PFSK-1 (cell line): Measurements from ENCODE around the gene XBP1.

Experiments
- FOXP2 ChIP-seq: optimal IDR thresholded peaks from 2 replicates; pipeline ENCODE3; 2011; ENCODE audit warnings: borderline replicate concordance, control low read depth, inconsistent platforms; ENCODE audit not compliant: insufficient read depth; ENCODE audit errors: extremely low read length, extremely low read depth
- POLR2AphosphoS5 ChIP-seq: IDR thresholded peaks from 2 replicates; pipeline ENCODE4 v1.6.1; 2012; ENCODE audit warnings: low read depth, mild to moderate bottlenecking, control low read depth, low read length, moderate library complexity
- SIN3A ChIP-seq: IDR thresholded peaks from 2 replicates; pipeline ENCODE4 v1.6.1; 2012; ENCODE audit warnings: mild to moderate bottlenecking, low read length, moderate library complexity, borderline replicate concordance; ENCODE audit not compliant: insufficient read depth
- TAF1 ChIP-seq: IDR thresholded peaks from 2 replicates; pipeline ENCODE4 v1.6.1; 2012; ENCODE audit warnings: low read length, control low read depth, borderline replicate concordance; ENCODE audit not compliant: insufficient read depth
- TF ChIP-seq, protein P1 (sequence below), 2 experiments: IDR thresholded peaks; 2 replicates each; pipeline versions ENCODE4 v1.6.1 to v1.8.0; 2011 to 2012; ENCODE audit warnings: low read depth in 2 of 2, low read length in 2 of 2, control low read depth in 1 of 2, inconsistent platforms in 1 of 2, mild to moderate bottlenecking in 1 of 2, moderate library complexity in 1 of 2; ENCODE audit not compliant: insufficient read depth in 1 of 2

Gene XBP1

DNA sequence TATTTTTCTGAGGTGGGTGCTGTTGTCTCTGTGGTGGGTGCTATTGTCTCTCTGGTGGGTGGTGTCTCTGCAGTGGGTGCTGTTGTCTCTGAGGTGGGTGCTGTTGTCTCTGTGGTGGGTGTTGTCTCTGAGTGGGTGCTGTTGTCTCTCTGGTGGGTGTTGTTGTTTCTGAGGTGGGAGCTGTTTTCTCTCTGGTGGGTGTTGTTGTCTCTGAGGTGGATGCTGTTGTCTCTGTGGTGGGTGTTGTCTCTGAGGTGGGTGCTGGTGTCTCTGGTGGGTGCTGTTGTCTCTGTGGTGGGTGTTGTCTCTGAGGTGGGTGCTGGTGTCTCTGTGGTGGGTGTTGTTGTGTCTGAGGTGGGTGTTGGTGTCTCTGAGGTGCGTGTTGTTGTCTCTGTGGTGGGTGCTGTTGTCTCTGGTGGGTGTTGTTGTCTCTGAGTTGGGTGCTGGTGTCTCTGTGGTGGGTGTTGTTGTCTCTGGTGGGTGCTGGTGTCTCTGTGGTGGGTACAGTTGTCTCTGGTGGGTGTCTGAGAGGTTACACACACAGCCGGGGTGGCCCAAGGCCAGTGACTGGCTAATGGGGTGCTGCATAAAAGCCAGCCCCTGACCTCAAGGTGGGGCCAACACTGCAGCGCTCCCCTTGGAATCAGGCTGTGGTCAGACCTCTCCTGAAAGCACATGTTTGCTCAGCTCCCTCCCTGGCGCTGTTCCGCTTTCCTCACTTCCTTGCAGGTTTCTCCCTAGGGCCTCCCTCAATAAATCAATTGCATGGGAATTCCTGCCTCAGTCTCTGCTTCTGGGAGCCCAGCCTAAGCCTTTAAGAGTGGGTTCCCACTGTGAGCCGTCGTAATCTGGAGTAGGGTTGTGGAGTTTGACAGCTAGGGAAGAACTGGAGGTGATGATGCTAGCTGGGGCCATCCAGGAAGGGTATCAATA, 31.0 kb upstream of the XBP1 start:
- TF ChIP-seq, protein P1, sequence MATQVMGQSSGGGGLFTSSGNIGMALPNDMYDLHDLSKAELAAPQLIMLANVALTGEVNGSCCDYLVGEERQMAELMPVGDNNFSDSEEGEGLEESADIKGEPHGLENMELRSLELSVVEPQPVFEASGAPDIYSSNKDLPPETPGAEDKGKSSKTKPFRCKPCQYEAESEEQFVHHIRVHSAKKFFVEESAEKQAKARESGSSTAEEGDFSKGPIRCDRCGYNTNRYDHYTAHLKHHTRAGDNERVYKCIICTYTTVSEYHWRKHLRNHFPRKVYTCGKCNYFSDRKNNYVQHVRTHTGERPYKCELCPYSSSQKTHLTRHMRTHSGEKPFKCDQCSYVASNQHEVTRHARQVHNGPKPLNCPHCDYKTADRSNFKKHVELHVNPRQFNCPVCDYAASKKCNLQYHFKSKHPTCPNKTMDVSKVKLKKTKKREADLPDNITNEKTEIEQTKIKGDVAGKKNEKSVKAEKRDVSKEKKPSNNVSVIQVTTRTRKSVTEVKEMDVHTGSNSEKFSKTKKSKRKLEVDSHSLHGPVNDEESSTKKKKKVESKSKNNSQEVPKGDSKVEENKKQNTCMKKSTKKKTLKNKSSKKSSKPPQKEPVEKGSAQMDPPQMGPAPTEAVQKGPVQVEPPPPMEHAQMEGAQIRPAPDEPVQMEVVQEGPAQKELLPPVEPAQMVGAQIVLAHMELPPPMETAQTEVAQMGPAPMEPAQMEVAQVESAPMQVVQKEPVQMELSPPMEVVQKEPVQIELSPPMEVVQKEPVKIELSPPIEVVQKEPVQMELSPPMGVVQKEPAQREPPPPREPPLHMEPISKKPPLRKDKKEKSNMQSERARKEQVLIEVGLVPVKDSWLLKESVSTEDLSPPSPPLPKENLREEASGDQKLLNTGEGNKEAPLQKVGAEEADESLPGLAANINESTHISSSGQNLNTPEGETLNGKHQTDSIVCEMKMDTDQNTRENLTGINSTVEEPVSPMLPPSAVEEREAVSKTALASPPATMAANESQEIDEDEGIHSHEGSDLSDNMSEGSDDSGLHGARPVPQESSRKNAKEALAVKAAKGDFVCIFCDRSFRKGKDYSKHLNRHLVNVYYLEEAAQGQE (IDR thresholded peaks at IDR 0.05; ENCODE audit: insufficient read depth in 1 of 2, low read depth in 2 of 2, low read length in 2 of 2), result no peak
- no peak for TF ChIP-seq SIN3A
- no peak for TF ChIP-seq POLR2AphosphoS5
- no peak for TF ChIP-seq FOXP2
- no peak for TF ChIP-seq TAF1

DNA sequence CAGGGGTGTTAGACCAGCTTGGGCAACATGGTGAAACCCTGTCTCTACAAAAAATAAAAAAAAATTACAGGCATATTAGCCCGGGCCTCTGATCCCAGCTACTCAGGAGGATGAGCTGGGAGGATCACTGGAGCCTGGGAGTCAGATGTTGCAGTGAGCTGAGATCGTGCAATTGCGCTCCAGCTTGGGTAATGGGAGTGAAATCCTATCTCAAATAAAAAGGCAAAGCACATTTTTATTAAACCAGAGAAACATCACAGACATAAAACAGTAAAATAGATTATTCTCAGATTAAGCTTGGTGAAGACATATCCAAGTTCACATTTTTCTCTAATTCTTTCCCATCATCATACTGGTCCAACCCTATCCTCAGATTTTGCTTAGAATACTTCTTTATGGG, 30.1 kb upstream of the XBP1 start:
- TF ChIP-seq TAF1 (no peak), SIN3A (no peak)
- TF ChIP-seq, protein P1 (IDR thresholded peaks at IDR 0.05; ENCODE audit: insufficient read depth in 1 of 2, low read depth in 2 of 2, low read length in 2 of 2), result no peak

DNA sequence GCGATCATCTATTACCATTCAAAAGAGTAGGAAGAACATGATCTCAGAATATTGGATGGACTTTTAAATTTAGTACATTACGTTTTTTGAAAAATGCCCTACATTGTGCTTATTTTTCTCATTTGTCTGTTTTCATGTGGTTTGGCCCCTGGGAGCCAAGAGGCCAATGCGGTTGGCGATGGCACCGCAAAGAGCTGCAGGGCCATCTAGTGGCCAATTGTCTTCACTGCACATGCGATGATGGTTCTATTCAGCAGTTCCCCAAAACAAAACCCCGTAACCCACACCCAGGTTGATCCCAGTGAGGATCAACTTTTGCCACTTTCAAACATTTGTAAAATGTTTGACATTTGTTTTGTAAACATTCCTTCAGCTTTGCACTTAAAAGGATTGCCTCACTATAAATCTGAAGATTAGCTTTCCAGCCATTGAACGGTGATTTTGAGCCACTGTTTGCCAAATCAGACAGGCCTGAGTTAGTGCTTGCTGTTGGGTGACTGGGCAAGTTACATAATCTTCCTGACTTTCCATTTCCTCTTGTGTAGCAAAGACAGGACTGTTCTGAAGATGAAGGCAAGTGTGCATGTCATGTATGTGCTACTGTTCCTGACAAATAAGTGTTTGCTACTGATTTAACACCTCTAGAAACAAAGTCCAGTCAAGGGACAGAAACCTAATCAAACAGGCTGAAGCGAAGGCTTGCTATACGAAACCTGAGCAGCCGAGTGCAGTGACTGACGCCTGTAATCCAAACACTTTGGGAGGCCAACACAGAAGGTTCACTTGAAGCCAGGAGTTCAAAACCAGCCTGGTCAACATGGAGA, 29.2 kb upstream of the XBP1 start:
- TF ChIP-seq SIN3A (no peak), TAF1 (no peak), POLR2AphosphoS5 (no peak), FOXP2 (no peak)
- TF ChIP-seq, protein P1 (IDR thresholded peaks at IDR 0.05; ENCODE audit: insufficient read depth in 1 of 2, low read depth in 2 of 2, low read length in 2 of 2), result no peak

DNA sequence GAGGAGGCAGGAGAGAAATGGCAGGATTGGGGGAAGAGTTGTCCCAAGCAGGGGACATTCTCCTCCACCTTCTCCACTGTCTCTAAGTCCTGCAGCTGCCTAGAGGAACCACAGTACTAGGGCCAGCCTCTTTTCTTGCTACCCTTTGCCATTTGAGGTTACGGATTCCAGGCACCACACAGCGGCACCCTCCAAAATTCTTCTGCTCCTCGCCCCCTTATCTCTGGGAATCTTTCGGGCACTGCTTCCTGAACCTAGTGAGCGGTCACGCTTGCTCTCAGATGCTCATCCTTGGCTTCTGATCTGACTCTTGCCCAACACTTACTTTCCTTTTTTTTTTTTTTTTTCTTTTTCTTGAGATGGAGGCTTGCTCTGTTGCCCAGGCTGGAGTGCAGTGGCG, 26.6 kb upstream of the XBP1 start:
- TF ChIP-seq FOXP2 (no peak), SIN3A (no peak), TAF1 (no peak), POLR2AphosphoS5 (no peak)
- TF ChIP-seq, protein P1 (IDR thresholded peaks at IDR 0.05; ENCODE audit: insufficient read depth in 1 of 2, low read depth in 2 of 2, low read length in 2 of 2), result no peak
